Uterus (tissue), 4 donors: ENCODE measurements around the gene FDXR. TPM values are rescaled to one million over a fixed set of nuclear protein-coding genes. Genes with fewer than 3 reads are reported as not detected.
"Not testable (repeated sequence)": the region's sequence is repeated elsewhere in the genome, so short reads cannot be mapped to it uniquely, and the experiment has no call there.

Experiments
- DNase-seq, 2 donors: peaks; one replicate each; pipeline ENCODE4 v3.0.0-alpha.2; 2019 to 2020
- H3K27ac ChIP-seq, 2 donors: fragments of 200-600 bp; sonication (generic); 1 replicate in 1 of 2; 2 replicates in 1 of 2; pipeline ENCODE4 v1.5.1; 2016 to 2018
- H3K27me3 ChIP-seq, 2 donors: fragments of 200-600 bp; sonication (generic); one replicate each; pipeline ENCODE4 v1.5.1; 2018 to 2019; ENCODE audit warnings: control low read depth in 1 of 2
- H3K36me3 ChIP-seq, 2 donors: fragments of 200-600 bp; sonication (generic); one replicate each; pipeline ENCODE4 v1.5.1; 2019; ENCODE audit warnings: control low read depth in 1 of 2
- H3K4me1 ChIP-seq, 2 donors: fragments of 200-600 bp; sonication (generic); one replicate each; pipeline ENCODE4 v1.5.1; 2018 to 2019; ENCODE audit warnings: control low read depth in 1 of 2
- H3K4me3 ChIP-seq, 2 donors: fragments of 200-600 bp; sonication (generic); 1 replicate in 1 of 2; 2 replicates in 1 of 2; pipeline ENCODE4 v1.5.1; 2018 to 2019; ENCODE audit warnings: mild to moderate bottlenecking in 1 of 2
- H3K9me3 ChIP-seq, 2 donors: fragments of 200-600 bp; sonication (generic); one replicate each; pipeline ENCODE4 v1.5.1; 2019; ENCODE audit warnings: control low read depth in 1 of 2
- POLR2A ChIP-seq, 2 donors: fragments of 450-650 bp; IDR thresholded peaks; one replicate each; pipeline ENCODE4 v1.6.1; 2016; ENCODE audit warnings: antibody characterized with exemption in 2 of 2, mild to moderate bottlenecking in 1 of 2, moderate library complexity in 1 of 2
- intact Hi-C: fragments of 100-400 bp; cut with DNase I; formaldehyde crosslinking; loops from one replicate; pipeline ENCODE4 v1.15.1; 2023; ENCODE audit warnings: low total_unique reads
- total RNA-seq, 4 donors: library from RNA; depleted of rRNA in 3 of 4; stranded (reverse); fragments of >200 nt in 3 of 4; gene quantifications; one replicate each; pipeline versions ENCODE4 v1.1.0 to v1.2.4, GENCODE V29; 2014 to 2023
- TF ChIP-seq, protein P1 (sequence below), 4 experiments: fragments of 200-600 bp in 2 of 4; fragments of 450-650 bp in 2 of 4; sonication (generic) in 2 of 4; IDR thresholded peaks; one replicate each; pipeline ENCODE4 v1.5.1; 2016 to 2019; ENCODE audit warnings: antibody characterized with exemption in 4 of 4, mild to moderate bottlenecking in 2 of 4, moderate library complexity in 1 of 4
- donor health status: DM: yes; HTN: yes; CAD: no.

Gene FDXR
- total RNA-seq, 4 donors from 2014 or later = 5.1 to 13.4 (median 7.2) TPM; not detected in 1

DNA sequence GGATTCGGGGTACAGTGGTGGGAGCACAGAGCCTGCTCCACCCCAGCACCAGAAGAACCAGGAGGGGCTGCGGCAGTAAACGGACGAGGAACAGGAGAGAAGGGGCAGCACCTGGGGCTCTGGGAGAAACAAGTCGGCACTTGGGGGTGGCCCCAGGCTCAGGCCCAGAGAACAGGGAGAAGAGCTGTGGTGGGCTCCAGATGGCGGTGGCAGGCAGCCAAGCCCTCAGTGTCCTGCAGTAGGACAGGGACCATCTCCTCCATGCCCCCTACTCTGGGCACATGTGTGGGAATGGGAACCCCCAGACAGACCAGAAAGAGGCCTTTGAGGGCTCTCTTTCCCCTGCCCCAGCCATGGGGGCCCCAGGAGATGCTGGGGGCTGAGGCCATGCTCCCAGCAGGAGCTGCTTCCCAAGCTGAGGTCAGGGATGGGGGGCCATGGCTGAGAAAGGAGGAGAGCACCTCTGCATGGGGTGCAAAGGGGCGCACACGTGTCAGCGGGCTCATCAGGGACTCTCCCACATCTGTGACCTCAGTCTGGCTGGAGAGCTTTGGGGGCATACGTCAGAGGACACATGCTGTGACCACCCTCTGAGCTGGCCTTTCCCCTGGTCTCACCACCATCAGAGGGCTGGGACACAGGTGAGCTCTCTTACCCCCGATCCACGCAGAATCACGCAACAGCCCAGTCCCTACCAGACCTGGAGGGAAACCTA, 43.5 kb upstream of the FDXR start:
- H3K4me3 ChIP-seq = no peak overlapping the region
- intact Hi-C loops = no loop called here
- no peaks in the 10 kb centered on the region for H3K4me1 ChIP-seq
- H3K9me3 ChIP-seq = no peaks in the 10 kb centered on the region
- TF ChIP-seq, protein P1, sequence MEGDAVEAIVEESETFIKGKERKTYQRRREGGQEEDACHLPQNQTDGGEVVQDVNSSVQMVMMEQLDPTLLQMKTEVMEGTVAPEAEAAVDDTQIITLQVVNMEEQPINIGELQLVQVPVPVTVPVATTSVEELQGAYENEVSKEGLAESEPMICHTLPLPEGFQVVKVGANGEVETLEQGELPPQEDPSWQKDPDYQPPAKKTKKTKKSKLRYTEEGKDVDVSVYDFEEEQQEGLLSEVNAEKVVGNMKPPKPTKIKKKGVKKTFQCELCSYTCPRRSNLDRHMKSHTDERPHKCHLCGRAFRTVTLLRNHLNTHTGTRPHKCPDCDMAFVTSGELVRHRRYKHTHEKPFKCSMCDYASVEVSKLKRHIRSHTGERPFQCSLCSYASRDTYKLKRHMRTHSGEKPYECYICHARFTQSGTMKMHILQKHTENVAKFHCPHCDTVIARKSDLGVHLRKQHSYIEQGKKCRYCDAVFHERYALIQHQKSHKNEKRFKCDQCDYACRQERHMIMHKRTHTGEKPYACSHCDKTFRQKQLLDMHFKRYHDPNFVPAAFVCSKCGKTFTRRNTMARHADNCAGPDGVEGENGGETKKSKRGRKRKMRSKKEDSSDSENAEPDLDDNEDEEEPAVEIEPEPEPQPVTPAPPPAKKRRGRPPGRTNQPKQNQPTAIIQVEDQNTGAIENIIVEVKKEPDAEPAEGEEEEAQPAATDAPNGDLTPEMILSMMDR (IDR thresholded peaks at IDR 0.05) = no peak
- TF ChIP-seq POLR2A (IDR thresholded peaks at IDR 0.05) = no peak
- no peaks in the 10 kb centered on the region for H3K27me3 ChIP-seq
- no peak for DNase-seq
- H3K27ac ChIP-seq = no peak overlapping the region
- H3K36me3 ChIP-seq = no peaks in the 10 kb centered on the region

DNA sequence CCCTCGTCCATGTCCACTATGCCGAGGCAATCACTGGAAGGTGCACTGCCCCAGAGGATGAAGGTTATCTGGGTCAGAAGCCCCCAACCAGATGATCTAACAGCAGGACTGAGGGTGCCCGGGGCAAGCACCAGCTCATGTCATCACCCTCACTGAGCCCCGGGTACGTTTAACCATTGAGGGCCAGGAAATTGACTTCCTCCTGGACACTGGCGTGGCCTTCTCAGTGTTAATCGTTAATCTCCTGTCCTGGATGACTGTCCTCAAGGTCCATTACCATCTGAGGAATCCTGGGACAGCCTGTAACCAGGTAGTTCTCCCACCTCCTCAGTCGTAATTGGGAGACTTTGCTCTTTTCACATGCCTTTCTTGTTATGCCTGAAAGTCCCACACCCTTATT, 38.6 kb upstream of the FDXR start:
- H3K4me1 ChIP-seq, H3K27me3 ChIP-seq, H3K4me3 ChIP-seq, intact Hi-C loops, H3K9me3 ChIP-seq, DNase-seq, H3K27ac ChIP-seq, H3K36me3 ChIP-seq: not testable (repeated sequence)

GRCh38 chr17:74909097-74909496, 36.3 kb upstream of the FDXR start:
- H3K9me3 ChIP-seq, H3K4me3 ChIP-seq, H3K27ac ChIP-seq, H3K27me3 ChIP-seq, DNase-seq, intact Hi-C loops, H3K36me3 ChIP-seq, H3K4me1 ChIP-seq: not testable (repeated sequence)

DNA sequence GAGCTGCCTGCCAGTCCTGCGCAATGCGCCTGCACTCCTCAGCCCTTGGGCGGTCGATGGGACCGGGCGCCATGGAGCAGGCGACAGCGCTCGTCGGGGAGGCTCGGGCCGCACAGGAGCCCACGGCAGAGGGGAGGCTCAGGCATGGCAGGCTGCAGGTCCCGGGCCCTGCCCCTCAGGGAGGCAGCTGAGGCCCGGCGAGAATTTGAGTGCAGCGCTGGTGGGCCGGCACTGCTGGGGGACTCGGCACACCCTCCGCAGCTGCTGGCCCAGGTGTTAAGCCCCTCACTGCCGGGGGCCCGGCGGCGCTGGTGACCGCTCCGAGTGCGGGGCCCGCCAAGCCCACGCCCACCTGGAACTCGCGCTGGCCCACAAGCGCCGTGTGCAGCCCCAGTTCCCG, 34.2 kb upstream of the FDXR start:
- no peak for DNase-seq
- TF ChIP-seq POLR2A (IDR thresholded peaks at IDR 0.05) = no peak
- TF ChIP-seq, protein P1 (IDR thresholded peaks at IDR 0.05) = no peak
- no peak overlapping the region for H3K27ac ChIP-seq
- no peaks in the 10 kb centered on the region for H3K9me3 ChIP-seq
- intact Hi-C loops = no loop called here
- H3K36me3 ChIP-seq = no peaks in the 10 kb centered on the region
- no peaks in the 10 kb centered on the region for H3K4me1 ChIP-seq
- H3K27me3 ChIP-seq = peaks cover 0 to 5% of the 10 kb centered on the region in 2 donors
- H3K4me3 ChIP-seq = no peak overlapping the region

DNA sequence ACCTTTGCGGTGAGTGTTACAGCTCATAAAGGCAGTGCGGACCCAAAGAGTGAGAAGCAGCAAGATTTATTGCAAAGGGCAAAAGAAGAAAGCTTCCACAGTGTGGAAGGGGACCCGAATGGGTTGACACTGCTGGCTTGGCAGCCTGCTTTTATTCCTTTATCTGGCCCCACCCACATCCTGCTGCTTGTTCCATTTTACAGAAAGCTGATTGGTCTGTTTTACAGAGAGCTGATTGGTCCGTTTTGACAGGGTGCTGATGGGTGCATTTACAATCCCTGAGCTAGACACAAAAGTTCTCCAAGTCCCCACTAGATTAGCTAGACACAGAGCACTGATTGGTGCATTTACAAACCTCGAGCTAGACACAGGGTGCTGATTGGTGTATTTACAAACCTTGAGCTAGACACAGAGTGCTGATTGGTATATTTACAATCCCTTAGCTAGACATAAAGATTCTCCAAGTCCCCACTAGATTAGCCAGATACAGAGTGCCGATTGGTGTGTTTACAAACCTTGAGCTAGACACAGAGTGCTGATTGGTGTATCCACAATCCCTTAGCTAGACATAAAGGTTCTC, 33.5 kb upstream of the FDXR start:
- H3K4me3 ChIP-seq, H3K36me3 ChIP-seq, H3K9me3 ChIP-seq, intact Hi-C loops, H3K4me1 ChIP-seq, H3K27me3 ChIP-seq, H3K27ac ChIP-seq, DNase-seq: not testable (repeated sequence)

GRCh38 chr17:74904687-74905409, 32.1 kb upstream of the FDXR start:
- no peaks in the 10 kb centered on the region for H3K36me3 ChIP-seq
- H3K27ac ChIP-seq = no peak overlapping the region
- H3K9me3 ChIP-seq = no peaks in the 10 kb centered on the region
- H3K4me3 ChIP-seq = no peak overlapping the region
- no peak for DNase-seq
- no peaks in the 10 kb centered on the region for H3K4me1 ChIP-seq
- intact Hi-C loops = no loop called here
- peaks cover 0 to 5% of the 10 kb centered on the region in 2 donors for H3K27me3 ChIP-seq
- TF ChIP-seq, protein P1 (IDR thresholded peaks at IDR 0.05) = no peak
- no peak for TF ChIP-seq POLR2A (IDR thresholded peaks at IDR 0.05)
